HCT116 (cell line): Measurements from ENCODE around the gene ENOX1. TPM values are rescaled to one million over a fixed set of nuclear protein-coding genes. Genes with fewer than 3 reads are reported as not detected.

ENCODE experiments used
- ATAC-seq: fragments of 200-7000 bp; cut with Tn5 transposase; 2 replicates; pipeline ENCODE4 v1.9.1; 2020; ENCODE audit warnings: mild to moderate bottlenecking, moderate library complexity
- BruUV-seq: library from RNA; stranded (reverse); fragments of 400-500 nt; replicated peaks from 2 replicates; lab custom pipeline; 2021; lab: Mats Ljungman, UMichigan
- CTCF ChIA-PET: fragments of 300-600 bp; sonication (Branson Sonifier 250); formaldehyde crosslinking; loops from one replicate; lab custom pipeline; 2021; ENCODE audit warnings: antibody characterized with exemption; lab: Charles Lee
- POLR2A ChIA-PET: fragments of 300-600, 350-600 bp; sonication (Branson Sonifier 250); formaldehyde crosslinking; loops from one replicate; lab custom pipeline; 2021; ENCODE audit warnings: antibody characterized with exemption; lab: Charles Lee
- RAD21 ChIA-PET, 2 experiments: fragments of 300-600 bp; sonication (Branson Sonifier 250); formaldehyde crosslinking; loops; one replicate each; lab custom pipeline; 2023; ENCODE audit warnings: low total read pairs in 2 of 2; ENCODE audit not compliant: uncharacterized antibody in 2 of 2, unreplicated experiment in 2 of 2, low non-redundant PET in 1 of 2; lab: Charles Lee
- DNase-seq: peaks from one replicate; pipeline ENCODE4 v3.0.0-alpha.2; 2010; ENCODE audit warnings: low read depth, low spot score
- H2AFZ ChIP-seq: fragments of 200-600 bp; shearing (Covaris generic), sonication (generic); 2 replicates; pipeline ENCODE4 v1.6.1; 2017; ENCODE audit warnings: low read depth, mixed run types, mixed read lengths, antibody characterized with exemption, low read length; ENCODE audit not compliant: poor library complexity, severe bottlenecking
- H3K27ac ChIP-seq: 2 replicates; pipeline ENCODE4 v1.5.1; 2012; ENCODE audit warnings: low read depth, low read length
- H3K27me3 ChIP-seq: fragments of 200-600 bp; sonication (generic); 2 replicates; pipeline ENCODE4 v1.6.1; 2016; ENCODE audit warnings: mixed run types, low read length, mixed read lengths; ENCODE audit not compliant: insufficient read depth
- H3K36me3 ChIP-seq, 2 experiments: fragments of 200-500 bp in 1 of 2; fragments of 200-600 bp in 1 of 2; sonication (Bioruptor generic) in 1 of 2; sonication (generic) in 1 of 2; 2 replicates each; pipeline versions ENCODE4 v1.5.1 to v1.6.1; 2014 to 2016; ENCODE audit warnings: low read length in 2 of 2, inconsistent platforms in 1 of 2, mixed read lengths in 1 of 2, mixed run types in 1 of 2; ENCODE audit not compliant: insufficient read depth in 2 of 2, control insufficient read depth in 1 of 2
- H3K4me1 ChIP-seq, 2 experiments: fragments of 200-600 bp in 1 of 2; sonication (generic) in 1 of 2; 2 replicates each; pipeline versions ENCODE4 v1.5.1 to v1.6.1; 2012 to 2017; ENCODE audit warnings: low read length in 2 of 2, inconsistent platforms in 1 of 2, mild to moderate bottlenecking in 1 of 2, mixed read lengths in 1 of 2, mixed run types in 1 of 2, moderate library complexity in 1 of 2; ENCODE audit not compliant: insufficient read depth in 2 of 2, control insufficient read depth in 1 of 2
- H3K4me2 ChIP-seq: fragments of 200-600 bp; sonication (generic); 2 replicates; pipeline ENCODE4 v1.6.1; 2017; ENCODE audit warnings: mixed run types, low read length, mixed read lengths
- H3K4me3 ChIP-seq, 2 experiments: fragments of 200-600 bp in 1 of 2; sonication (generic) in 1 of 2; replicated peaks in 1 of 2; 2 replicates each; pipeline ENCODE4 v1.5.1; 2011 to 2016; ENCODE audit warnings: low read length in 2 of 2, control low read depth in 1 of 2, low read depth in 1 of 2, mild to moderate bottlenecking in 1 of 2, mixed read lengths in 1 of 2, mixed run types in 1 of 2
- H3K79me2 ChIP-seq: fragments of 200-600 bp; sonication (generic); 2 replicates; pipeline ENCODE4 v1.6.1; 2017; ENCODE audit warnings: mild to moderate bottlenecking, mixed run types, low read length, moderate library complexity, mixed read lengths; ENCODE audit not compliant: insufficient read depth
- H3K9ac ChIP-seq: fragments of 200-600 bp; sonication (generic); 2 replicates; pipeline ENCODE4 v1.6.1; 2016; ENCODE audit warnings: low read length, mixed read lengths
- H3K9me2 ChIP-seq: fragments of 200-600 bp; sonication (generic), shearing (Covaris generic); 2 replicates; pipeline ENCODE4 v1.6.1; 2017; ENCODE audit warnings: mixed run types, mild to moderate bottlenecking, moderate library complexity; ENCODE audit not compliant: insufficient read depth
- H3K9me3 ChIP-seq, 2 experiments: fragments of 200-500 bp in 1 of 2; fragments of 200-600 bp in 1 of 2; sonication (Bioruptor generic) in 1 of 2; sonication (generic) in 1 of 2; 2 replicates each; pipeline ENCODE4 v1.6.1; 2014 to 2017; ENCODE audit warnings: low read length in 2 of 2, mixed read lengths in 2 of 2, inconsistent platforms in 1 of 2, low read depth in 1 of 2, mild to moderate bottlenecking in 1 of 2, mixed run types in 1 of 2, moderate library complexity in 1 of 2; ENCODE audit not compliant: control insufficient read depth in 1 of 2, insufficient read depth in 1 of 2
- H4K20me1 ChIP-seq: fragments of 200-600 bp; sonication (generic), shearing (Covaris generic); 2 replicates; pipeline ENCODE4 v1.6.1; 2017; ENCODE audit warnings: mixed run types, mild to moderate bottlenecking, moderate library complexity; ENCODE audit not compliant: insufficient read depth
- ATF3 ChIP-seq: IDR thresholded peaks from 2 replicates; pipeline ENCODE4 v1.6.1; 2012
- CBX3 ChIP-seq: IDR thresholded peaks from 2 replicates; pipeline ENCODE4 v1.6.1; 2012; ENCODE audit warnings: low read depth
- CEBPB ChIP-seq: IDR thresholded peaks from 2 replicates; pipeline ENCODE4 v1.6.1; 2012; ENCODE audit warnings: low read depth
- CTCF ChIP-seq, 3 experiments: fragments of 200-600 bp in 1 of 3; sonication (generic) in 1 of 3; IDR thresholded peaks in 2 of 3; conservative IDR thresholded peaks in 1 of 3; 2 replicates each; pipeline ENCODE4 v1.5.1; 2012 to 2017; ENCODE audit warnings: low read depth in 2 of 3, low read length in 2 of 3, antibody characterized with exemption in 1 of 3, borderline replicate concordance in 1 of 3, control low read depth in 1 of 3, mild to moderate bottlenecking in 1 of 3, mixed read lengths in 1 of 3, mixed run types in 1 of 3, moderate library complexity in 1 of 3; ENCODE audit not compliant: insufficient read depth in 1 of 3
- EZH2phosphoT487 ChIP-seq: fragments of 200-600 bp; IDR thresholded peaks from 2 replicates; pipeline ENCODE4 v1.6.1; 2018; ENCODE audit warnings: antibody characterized with exemption, borderline replicate concordance
- MAX ChIP-seq: IDR thresholded peaks from 2 replicates; pipeline ENCODE4 v1.6.1; 2012
- POLR2AphosphoS5 ChIP-seq: IDR thresholded peaks from 2 replicates; pipeline ENCODE4 v1.6.1; 2011; ENCODE audit warnings: mild to moderate bottlenecking, low read depth, low read length, moderate library complexity
- SIN3A ChIP-seq: IDR thresholded peaks from 2 replicates; pipeline ENCODE4 v1.6.1; 2012; ENCODE audit warnings: low read depth
- SP1 ChIP-seq: IDR thresholded peaks from 2 replicates; pipeline ENCODE4 v1.6.1; 2012; ENCODE audit warnings: low read depth
- TCF7L2 ChIP-seq: IDR thresholded peaks from 2 replicates; pipeline ENCODE4 v1.7.0; 2011; ENCODE audit warnings: borderline replicate concordance, inconsistent platforms; ENCODE audit not compliant: insufficient read depth, insufficient read length; ENCODE audit errors: extremely low read depth
- YY1 ChIP-seq: IDR thresholded peaks from 2 replicates; pipeline ENCODE4 v1.6.1; 2011; ENCODE audit warnings: low read length, low read depth, moderate library complexity, mild to moderate bottlenecking; ENCODE audit not compliant: insufficient replicate concordance; ENCODE audit errors: extremely low read depth
- ZBTB33 ChIP-seq: IDR thresholded peaks from 2 replicates; pipeline ENCODE4 v1.6.1; 2011; ENCODE audit warnings: mild to moderate bottlenecking, low read length, moderate library complexity; ENCODE audit not compliant: insufficient replicate concordance; ENCODE audit errors: extremely low read depth
- ZNF274 ChIP-seq: fragments of 200-500 bp; sonication (Bioruptor generic); IDR thresholded peaks from 2 replicates; pipeline ENCODE4 v1.6.1; 2014; ENCODE audit warnings: mild to moderate bottlenecking, low read depth, low read length, inconsistent platforms
- intact Hi-C: fragments of 100-400 bp; cut with micrococcal nuclease; formaldehyde crosslinking; loops from 2 replicates; pipeline ENCODE4 v1.10.0; 2022
- total RNA-seq: library from RNA; stranded (reverse); gene quantifications from one replicate; pipeline ENCODE4 v1.2.1, GENCODE V29; 2021; ENCODE audit not compliant: unreplicated experiment

ENOX1 gene
- total RNA-seq, 1 experiment from 2014 or later, result 4.5 TPM

GRCh38 chr13:43273362-43273761 lies 513.4 kb downstream of the ENOX1 start:
- Histone ChIP-seq H3K4me1 (no peaks in the 10 kb centered on the region), H3K9me2 (no peaks in the 10 kb centered on the region), H3K79me2 (no peaks in the 10 kb centered on the region), H3K9ac (no peak overlapping the region), H2AFZ (no peak overlapping the region), H3K27me3 (no peaks in the 10 kb centered on the region; the same call in 1 of the 2 replicates), H3K9me3 (no peaks in the 10 kb centered on the region), H3K36me3 (no peaks in the 10 kb centered on the region), H4K20me1 (no peaks in the 10 kb centered on the region), H3K27ac (no peak overlapping the region), H3K4me3 (no peak overlapping the region), H3K4me2 (no peak overlapping the region)
- intact Hi-C loops, result no loop called here
- ChIA-PET CTCF (no interaction called here), POLR2A (no interaction called here), RAD21 (no interaction called here)
- BruUV-seq, result no TSS peak
- ATAC-seq (no peak), DNase-seq (no peak)
- TF ChIP-seq POLR2AphosphoS5 (no peak), CEBPB (no peak), ATF3 (no peak), ZBTB33 (no peak), EZH2phosphoT487 (no peak), SIN3A (no peak), CBX3 (no peak), SP1 (no peak), CTCF (IDR thresholded peaks at IDR 0.05 in 2 of 3, conservative IDR thresholded peaks at IDR 0.05 in 1 of 3; ENCODE audit: borderline replicate concordance in 1 of 3, insufficient read depth in 1 of 3, low read depth in 2 of 3, low read length in 2 of 3) (no peak), TCF7L2 (no peak), YY1 (no peak), ZNF274 (no peak), MAX (no peak)
